GM21390 (cell line): ENCODE measurements around the gene SORCS2.
"Not testable (repeated sequence)": the region's sequence is repeated elsewhere in the genome, so short reads cannot be mapped to it uniquely, and the experiment has no call there.

Experiments used
- ATAC-seq: cut with Tn5 transposase; IDR thresholded peaks from one replicate; pipeline ENCODE4 v1.9.1; 2021; ENCODE audit not compliant: unreplicated experiment

Gene SORCS2

DNA sequence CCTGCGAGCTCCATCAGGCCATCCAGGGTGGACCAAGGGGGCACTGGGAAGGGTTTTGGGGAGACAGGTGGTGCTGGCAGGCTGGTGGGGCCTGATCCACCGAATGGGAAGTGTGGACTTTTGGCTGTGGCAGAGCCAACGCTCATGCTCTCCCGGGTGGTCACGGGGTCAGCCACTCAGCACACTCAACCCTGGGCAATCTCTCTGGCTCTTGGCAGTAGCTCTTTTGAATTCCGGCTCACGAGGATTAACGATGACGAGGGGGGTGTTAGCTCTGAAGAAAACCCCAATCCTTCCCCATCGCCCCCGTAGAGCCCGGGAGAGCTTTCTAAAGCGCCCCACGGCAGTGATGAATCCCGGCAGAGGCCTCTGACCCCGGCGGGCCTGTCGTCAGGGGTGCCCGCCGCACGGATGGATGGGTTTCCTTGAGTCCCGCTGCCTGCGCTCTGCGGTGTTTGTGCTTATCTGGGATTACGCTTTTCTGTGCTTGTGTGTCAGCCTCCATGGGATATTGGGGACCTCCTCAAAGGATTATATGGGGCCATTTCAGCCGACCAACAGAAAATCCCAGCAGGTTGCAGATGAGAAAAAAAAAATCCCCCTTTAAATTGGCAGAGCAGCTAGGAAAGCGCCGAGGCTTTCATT is 399.2 kb downstream of the SORCS2 start:
- no peak for ATAC-seq

DNA sequence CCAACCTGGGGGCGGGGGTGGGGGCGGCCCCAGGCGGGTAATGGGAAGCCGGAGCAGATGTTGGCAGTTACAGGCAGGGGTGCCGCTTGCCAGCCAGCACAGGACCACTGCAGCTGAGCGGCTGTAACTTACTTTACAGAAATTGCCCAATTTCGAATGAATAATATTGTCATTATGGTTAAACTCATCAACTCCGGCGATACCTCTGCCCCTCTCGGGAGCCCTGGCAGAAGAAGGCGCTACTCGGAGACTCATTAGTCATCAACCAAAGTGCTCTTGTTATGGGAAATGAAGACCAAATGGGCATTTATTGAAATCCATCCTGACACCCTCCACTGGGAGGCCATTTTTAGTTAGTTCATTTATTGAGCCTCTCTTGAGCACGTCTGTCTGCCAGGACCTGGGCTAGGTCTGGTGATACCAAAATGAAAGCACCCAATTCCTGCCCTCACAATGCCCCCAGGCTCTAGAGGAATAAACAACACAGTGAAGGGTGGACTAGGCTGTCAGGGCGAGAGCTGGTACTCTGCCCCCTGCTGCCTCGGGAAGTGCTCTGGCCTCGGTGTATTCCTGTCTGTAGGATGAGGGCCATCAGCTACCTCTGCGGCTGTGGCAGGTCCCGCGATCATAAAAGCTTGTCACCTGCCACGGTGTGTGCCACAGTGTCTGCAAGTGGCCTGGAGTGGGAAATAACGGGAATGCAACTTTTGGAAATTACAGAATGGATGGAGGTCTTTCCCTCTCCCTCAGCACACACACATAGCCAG is 401.5 kb downstream of the SORCS2 start:
- ATAC-seq, result no peak

DNA sequence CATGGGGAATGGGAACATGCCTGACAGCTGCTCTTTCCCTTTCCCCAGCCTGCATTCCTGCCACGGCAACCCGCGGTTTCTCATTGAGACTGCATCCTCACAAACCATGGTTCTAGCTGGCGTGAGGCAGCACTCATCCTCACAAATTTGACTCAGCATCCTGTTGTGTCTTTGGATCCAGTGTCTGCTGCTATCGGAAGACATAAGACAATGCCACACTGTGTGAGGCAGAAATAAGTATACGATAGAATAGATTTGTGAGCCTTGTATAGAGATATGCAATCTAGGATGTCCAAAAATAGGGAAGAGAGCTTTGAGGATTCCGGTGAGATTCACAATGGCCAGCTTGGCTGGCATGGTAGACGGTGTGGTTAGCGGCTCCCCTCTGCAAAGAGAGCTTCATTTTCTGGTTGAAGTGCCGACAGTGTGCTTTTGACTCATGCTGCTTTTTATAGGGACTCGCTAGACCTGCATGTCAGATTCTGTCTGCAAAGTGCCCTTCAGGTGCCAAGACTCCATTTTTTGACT is 403.7 kb downstream of the SORCS2 start:
- ATAC-seq, result no peak

DNA sequence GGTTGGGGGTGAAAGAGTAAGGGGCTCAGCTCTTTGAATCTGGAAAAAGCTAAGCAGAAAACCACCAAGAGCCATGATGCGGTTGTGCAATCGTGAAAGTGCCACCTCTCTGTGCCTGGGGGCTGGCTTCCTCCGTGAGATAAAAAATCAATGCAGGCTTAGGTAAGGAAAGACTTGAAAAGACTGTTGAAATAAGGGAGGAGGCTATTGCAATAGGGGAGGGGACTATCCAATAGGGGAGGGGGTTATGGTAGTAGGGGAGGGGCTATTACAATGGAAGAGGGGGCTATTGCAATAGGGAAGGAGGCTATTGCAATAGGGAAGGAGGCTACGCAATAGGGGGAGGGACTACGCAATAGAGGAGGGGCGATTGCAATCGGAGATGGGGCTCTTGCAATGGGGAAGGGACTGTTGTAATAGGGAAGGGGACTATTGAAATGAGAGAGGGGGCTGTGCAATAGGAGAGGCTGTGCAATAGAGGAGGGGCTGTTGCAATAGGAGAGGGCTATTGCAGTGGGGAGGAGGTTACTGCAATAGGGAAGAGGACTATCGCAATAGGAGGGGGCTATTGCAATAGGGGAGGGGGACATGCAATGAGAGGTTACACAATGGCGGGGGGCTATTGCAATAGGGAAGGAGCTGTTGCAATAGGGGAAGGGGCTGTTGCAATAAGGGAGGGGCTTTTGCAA is 404.7 kb downstream of the SORCS2 start:
- ATAC-seq, result no peak

DNA sequence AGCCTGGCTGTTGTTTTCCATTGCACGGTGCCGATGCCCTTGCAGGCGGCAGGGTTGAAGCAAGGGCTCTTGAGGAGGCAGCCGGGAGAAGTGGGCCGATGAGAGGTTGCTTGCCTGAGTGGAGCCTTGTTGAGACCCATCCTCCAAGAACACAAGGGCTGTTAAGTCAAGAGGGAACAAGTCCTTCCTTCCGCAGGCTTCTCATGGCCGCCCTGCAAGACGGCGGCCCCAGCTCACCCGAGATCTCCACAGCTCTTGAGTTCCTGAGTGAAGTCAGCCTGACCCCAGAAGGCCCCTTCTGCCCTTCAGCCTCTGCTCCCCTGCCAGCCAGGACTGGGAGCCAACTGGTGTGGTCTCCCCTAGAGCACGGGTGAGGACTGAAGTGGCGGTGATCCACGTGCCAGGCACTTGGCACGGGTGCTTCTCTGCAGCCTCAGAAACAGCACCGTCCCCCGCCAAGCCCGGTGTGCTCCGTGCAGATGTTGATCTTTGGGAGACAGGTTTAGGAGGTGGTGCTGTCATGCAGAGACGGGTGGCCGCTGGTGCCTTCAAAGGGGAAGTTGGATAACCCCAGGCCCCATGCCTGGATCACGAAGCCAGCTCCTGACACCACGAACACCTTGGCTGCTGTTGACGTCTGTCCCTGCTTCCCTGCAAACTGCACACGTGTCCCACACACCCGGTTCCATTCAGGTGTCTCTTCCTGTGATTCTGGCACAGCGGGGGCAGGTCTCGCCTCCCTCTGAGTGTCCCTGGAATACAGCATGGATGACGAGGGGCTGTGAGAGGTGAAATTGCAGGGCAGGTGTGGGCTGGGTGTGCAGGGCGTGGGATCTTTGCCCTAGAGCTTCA is 406.8 kb downstream of the SORCS2 start:
- ATAC-seq, result no peak

DNA sequence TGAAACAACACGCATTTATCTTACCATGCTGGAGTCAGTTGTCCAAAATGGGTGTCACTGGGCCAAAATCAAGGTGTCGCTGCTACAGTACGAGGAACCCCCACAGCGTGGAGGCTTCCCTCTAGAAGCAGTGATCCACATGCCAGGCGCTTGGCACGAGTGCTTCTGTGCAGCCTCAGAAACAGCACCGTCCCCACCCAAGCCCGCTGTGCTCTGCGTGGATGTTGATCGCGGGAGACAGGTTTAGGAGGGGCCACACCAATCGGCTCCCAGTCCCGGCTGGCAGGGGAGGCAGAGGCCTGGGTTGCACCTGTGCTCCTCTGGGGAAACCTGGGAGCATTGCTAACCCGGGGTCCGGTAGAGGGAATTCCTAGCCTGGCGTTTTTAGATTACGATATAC is 407.9 kb downstream of the SORCS2 start:
- no peak for ATAC-seq

DNA sequence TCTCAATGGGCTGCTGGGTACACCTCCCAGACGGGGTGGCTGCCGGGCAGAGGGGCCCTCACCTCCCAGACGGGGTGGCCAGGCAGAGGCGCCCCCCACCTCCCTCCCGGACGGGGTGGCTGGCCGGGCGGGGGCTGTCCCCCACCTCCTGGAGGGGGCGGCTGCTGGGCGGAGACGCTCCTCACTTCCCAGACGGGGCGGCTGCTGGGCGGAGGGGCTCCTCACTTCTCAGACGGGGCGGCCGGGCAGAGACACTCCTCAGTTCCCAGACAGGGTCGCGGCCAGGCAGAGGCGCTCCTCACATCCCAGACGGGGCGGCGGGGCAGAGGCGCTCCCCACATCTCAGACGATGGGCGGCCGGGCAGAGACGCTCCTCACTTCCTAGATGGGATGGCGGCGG is 409.8 kb downstream of the SORCS2 start:
- not testable (repeated sequence) for ATAC-seq

DNA sequence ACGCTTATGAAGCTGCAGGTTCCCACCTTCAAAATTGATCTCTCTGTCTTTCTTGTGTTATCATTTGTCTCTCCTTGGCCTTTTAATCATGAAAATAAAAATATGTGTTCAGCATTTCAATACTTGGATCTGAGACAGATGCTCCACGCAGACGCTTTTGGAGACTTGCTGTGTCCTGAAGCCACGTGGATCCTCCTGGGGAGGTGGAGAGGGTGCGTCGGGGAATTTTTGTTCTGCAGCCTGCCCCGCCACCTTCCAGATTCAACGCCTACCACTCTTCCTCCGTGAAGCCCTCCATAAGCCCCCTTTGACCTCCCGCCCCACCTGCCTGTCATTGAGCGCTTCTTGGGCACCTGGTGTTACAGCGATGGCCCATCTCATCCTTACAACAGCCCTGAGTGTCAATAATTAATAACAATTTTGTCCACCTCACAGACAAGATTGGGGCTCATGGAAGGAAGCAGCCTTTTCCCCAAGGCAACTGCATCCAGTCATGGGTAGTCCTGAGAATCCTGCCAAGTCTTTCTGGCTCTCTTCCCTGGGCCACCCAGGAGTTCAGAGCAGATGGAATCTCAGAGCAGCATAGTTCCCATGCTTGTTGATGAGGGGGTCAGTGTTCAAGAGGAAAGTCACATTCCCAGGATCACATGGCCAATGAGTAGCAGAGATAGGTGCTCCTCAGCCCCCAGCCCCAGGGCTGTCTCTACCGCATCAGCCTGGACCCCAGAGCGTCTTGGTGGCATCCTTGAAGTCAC is 415.0 kb downstream of the SORCS2 start:
- ATAC-seq, result no peak

DNA sequence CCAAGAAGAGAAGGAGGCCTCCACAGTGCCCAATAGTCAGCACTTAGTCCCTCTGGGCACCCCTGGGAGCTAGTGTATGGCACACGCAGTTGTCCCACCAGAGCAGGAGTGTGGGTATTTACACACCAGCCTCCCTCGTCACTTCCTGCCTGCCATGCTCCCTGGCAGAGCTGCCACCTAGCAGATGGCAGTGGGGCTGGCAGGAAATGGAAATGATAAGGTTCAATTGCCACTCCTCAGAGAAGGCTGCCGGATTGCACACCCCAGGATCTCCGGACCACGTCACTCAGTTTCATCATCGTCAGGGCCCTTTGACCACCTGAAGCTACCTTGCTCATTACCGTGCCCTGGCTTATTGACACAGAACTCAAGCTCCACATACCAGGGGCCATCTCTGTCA is 415.7 kb downstream of the SORCS2 start:
- ATAC-seq, result no peak

DNA sequence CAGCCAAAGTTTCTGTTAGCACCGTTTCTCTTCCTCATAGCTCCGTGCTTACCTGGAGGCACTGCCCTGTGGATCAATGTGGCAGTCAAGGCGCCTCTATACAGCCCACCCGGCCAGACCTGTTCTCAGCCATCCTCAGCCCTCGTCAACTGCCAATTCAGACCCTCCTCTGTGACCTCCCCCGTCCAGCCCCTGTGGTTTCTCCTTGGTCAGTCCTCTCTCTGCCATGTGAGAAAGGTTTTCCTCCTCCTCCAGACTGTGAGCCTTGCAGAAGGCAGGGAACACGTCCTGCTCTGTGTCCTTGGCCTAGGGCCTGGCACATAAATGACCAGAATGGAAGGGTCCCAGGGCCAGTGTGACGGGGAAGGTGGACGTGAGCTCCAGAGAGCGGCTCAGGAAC is 417.0 kb downstream of the SORCS2 start:
- no peak for ATAC-seq

DNA sequence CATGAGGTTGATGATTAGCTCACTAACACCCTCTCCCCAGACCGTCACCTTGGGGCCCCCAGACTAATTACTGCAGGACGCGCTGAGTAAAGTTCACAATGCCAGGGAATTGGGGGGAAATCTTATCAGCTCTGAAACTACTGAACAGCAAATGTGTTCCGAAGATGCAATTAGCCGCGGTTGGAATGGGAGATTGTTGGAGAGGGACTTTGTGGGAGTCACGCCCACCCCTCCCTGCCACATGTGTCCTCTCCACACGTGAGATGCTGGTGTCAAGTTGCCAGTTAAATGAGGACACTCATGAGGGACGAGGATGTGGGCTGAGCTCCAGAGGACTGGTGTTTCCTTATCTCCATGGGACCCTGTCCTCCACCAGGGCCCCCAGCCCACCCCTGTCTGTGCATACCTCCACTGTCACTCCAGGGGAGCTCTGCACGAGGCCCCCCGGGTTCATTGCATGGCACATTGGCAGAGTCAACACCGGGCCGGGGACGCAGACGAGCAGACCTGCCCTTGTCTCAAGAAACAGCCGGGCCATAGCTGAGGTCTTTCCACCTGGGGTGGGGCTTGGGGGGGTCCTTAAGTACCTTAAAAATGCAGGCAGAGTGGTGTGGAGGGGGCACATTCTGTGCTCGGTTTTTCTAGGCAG is 417.8 kb downstream of the SORCS2 start:
- ATAC-seq, result no peak

DNA sequence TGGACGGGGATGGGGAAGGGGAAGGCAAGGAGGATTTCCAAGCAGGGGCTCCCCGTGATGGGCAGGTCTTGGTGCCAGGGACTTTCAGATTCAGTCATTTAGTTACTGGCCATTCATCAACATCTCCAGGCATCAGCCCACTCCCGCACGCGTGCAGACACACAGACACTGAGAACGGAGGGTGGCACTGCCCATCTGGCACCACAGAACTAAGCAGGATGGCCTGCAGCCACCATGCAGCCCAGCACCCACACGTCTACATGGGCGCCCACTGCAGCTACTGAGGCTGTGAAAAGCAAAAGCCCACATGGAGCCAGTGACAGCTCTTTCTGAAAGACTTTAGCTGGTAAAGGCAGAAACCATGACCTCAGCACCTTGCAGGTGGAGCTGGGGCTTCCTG is 418.5 kb downstream of the SORCS2 start:
- ATAC-seq, result no peak

DNA sequence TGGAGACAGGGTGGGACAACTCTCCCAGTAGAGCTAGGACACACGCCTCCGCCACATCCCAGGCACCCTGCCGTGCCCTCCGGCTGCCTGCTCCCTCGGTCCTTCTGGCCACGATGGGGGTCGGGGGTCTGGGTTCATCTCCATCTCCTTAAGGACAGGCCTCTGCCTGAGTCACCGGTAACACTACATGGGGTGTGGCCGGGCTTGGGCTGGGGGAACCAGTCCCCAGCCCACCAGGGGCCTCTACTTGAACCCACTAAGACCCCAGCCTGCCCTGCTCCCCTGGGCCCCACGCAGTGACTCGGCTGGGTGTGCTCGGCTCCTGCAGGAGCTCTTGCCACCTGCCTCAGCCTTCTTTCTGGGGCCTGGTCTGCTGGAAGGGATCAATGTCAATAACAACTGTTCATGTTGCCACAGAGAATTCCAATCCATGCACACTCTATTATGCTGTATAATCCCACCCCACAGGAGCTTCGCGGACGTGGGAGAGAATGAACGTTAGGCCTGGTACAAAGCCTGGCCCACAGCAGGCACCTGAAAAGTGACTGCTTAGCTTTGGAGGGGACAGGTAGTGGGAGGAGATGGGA is 420.1 kb downstream of the SORCS2 start:
- no peak for ATAC-seq

DNA sequence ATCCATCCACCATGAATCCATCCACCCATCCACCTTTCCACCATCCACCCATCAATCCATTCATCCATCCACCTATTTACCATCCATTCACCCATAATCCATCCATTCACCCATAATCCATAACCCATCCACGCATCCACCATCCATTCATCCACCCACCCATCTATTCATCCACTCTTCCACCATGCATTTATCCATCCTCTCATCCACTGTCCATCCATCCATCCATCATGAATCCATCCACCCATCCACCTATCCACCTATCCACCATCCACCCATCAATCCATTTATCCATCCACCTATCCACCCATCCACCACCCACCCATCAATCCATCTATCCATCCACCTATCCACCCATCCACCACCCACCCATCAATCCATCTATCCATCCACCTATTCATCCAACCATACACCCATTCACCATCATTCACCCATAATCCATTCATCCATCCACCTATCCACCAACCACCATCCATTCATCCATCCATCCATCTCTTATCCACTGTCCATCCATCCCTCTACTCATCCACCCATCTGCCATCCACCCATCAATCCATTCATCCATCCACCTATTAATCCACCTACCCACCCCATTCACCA is 422.1 kb downstream of the SORCS2 start:
- no peak for ATAC-seq

DNA sequence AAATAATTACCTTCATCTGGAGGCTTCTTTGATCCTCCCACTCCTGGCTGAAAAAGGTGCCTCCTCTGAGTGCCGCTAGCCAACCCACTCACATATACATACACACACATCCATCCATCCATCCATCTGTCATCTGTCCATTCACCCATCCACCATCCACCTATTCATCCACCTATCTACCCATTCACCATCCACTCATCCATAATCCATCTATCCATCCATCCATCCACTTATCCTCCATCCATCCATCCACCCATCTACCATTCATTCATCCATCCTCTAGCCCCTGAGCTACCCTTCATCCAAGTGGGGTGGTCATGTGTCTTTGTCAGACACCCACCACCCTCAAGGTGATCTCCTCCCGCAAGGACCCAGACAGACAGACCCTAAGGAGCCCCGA is 423.9 kb downstream of the SORCS2 start:
- no peak for ATAC-seq

DNA sequence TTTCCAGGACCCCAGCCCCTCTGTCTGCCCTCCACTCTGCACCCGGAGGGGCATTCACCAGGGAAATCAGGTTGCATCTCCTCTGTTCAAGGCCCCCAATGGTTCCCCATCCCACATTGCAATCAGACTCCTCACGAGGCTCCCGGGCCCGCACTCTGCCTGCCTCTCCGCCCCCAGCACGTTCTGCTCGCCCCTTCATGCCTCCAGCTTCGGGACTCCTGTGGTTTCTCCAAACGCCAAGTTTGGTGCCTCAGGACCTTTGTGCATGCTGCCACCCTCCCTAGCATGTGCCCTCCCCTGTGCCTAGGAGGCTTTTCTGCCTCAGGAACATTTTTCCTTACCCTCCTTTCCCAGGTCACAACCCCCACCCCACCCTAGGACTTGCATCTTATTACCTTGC is 426.0 kb downstream of the SORCS2 start:
- ATAC-seq, result no peak

DNA sequence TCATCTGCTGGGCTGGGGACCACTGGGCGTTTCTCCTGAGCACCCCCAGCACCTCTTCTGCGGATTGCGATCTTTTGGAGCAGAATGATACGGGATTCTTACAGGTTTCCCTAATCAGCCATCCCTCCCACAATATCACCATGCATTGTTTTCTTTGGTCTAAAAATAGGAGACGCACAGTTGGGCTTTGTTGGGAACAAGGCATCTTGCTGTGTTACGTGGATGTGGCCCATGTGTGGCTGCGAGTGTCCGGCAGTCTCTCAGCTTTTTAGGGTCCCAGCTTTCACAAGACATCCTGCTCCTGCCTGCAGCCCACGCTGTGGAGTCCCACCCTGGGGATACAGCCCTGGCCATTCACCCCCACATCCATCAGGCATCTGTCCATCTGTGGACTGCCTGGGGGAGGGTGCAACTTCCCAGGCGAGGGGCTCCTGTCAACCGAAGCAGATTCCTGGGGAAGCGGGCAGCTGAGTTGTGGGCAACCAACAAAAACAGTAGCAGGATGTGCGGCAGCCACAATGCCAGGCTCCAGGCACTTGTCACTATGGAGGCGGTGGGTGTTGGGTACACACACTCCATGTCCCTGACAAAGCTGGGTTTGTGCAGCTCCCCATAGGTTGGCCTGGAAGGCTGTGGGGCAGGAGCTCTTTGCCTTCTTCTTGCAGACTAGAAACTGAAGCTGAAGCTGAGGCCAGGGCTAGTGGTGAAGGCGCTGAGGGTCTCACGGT is 427.9 kb downstream of the SORCS2 start:
- no peak for ATAC-seq

DNA sequence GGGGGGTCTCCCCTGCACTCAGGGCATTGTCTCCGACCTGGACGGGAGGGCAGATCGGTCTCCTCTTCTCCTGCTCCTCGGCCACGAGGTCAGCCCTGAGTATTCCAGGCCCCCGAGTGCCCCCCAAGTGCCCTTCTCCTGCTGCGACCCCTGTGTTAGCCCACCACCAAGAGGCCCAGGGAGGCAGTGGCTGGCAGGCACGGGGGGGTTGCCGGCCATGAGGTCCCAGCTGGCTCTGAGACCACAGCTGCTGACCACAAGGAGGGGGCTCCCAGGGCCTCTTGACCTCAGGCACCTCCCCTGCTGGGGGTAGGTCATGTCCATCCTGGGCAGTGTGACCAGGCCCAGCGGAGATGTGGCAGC is 428.5 kb downstream of the SORCS2 start:
- ATAC-seq, result no peak
